ENCODE results near the gene ZNF532.

DNA sequence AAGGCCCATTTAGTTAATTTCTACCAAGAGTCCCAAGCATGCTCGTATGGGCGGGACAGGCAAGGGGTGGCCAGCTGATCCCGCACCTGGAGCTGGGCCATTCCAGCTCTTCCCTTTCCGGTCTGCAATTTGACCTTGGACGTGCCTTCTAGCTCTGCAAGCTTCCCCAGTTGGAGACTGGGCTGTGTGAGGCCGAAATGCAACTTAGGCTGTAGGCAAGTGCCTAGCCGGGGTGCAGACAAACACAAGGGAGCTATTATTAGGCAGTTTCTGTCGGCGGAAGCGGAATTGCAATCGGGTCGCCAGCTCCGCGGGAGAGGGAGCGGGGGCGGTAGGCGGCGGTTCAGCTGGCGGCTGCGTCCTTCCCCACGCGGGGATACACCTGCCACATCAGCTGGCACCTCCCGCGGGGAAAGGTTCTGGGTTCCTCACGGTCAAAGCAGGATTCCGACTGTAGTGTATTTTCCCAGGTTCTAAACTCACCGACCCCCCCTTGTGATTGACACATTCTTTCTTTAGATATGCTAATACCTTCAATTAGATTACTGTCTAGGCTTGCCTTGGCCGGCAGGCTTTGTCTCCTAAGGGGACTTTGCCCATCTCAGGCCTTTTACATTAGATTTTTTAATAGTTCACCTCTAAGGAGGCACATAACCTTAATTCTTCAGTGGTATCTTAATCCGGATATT is 17.1 kb upstream of the ZNF532 start:
- TF ChIP-seq, protein P1, sequence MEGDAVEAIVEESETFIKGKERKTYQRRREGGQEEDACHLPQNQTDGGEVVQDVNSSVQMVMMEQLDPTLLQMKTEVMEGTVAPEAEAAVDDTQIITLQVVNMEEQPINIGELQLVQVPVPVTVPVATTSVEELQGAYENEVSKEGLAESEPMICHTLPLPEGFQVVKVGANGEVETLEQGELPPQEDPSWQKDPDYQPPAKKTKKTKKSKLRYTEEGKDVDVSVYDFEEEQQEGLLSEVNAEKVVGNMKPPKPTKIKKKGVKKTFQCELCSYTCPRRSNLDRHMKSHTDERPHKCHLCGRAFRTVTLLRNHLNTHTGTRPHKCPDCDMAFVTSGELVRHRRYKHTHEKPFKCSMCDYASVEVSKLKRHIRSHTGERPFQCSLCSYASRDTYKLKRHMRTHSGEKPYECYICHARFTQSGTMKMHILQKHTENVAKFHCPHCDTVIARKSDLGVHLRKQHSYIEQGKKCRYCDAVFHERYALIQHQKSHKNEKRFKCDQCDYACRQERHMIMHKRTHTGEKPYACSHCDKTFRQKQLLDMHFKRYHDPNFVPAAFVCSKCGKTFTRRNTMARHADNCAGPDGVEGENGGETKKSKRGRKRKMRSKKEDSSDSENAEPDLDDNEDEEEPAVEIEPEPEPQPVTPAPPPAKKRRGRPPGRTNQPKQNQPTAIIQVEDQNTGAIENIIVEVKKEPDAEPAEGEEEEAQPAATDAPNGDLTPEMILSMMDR (IDR thresholded peaks at IDR 0.05): no peak
- no peak for TF ChIP-seq POLR2A (IDR thresholded peaks at IDR 0.05)
